H1 (cell line): Measurements from ENCODE around the gene FGD5. TPM values are rescaled to one million over a fixed set of nuclear protein-coding genes. Genes with fewer than 3 reads are reported as not detected.

Source experiments
- CTCF ChIA-PET: fragments of 300-600 bp; sonication (Branson Sonifier 250); formaldehyde crosslinking; loops from one replicate; lab custom pipeline; 2021; ENCODE audit not compliant: partially characterized antibody; lab: Charles Lee
- POLR2A ChIA-PET: fragments of 300-600 bp; sonication (Branson Sonifier 250); formaldehyde crosslinking; loops from one replicate; lab custom pipeline; 2021; ENCODE audit warnings: inconsistent platforms; ENCODE audit not compliant: partially characterized antibody; lab: Charles Lee
- DNase-seq, 2 experiments: peaks; one replicate each; pipeline versions ENCODE4 v3.0.0 to v3.0.0-alpha.2; 2010 to 2022; ENCODE audit warnings: low spot score in 2 of 2, low read depth in 1 of 2, mixed read lengths in 1 of 2
- FAIRE-seq: peaks from 2 replicates; lab custom pipeline; 2011; peaks lifted over from hg19 to GRCh38; lab: Jason Lieb, UNC
- H2AFZ ChIP-seq: 2 replicates; pipeline ENCODE4 v1.8.1; 2012; ENCODE audit warnings: low read length, inconsistent platforms
- H2AK5ac ChIP-seq: 2 replicates; pipeline ENCODE4 v1.6.1; 2013; ENCODE audit warnings: low read depth, low read length
- H2BK120ac ChIP-seq: replicated peaks from 2 replicates; pipeline ENCODE3; 2013; ENCODE audit warnings: low read depth, low read length, inconsistent platforms
- H2BK12ac ChIP-seq: 2 replicates; pipeline ENCODE4 v1.6.1; 2013; ENCODE audit warnings: low read depth, low read length
- H2BK15ac ChIP-seq: 2 replicates; pipeline ENCODE4 v1.6.1; 2013; ENCODE audit warnings: low read length
- H2BK20ac ChIP-seq: 2 replicates; pipeline ENCODE4 v1.6.1; 2013; ENCODE audit warnings: low read length
- H2BK5ac ChIP-seq: 2 replicates; pipeline ENCODE4 v1.6.1; 2013; ENCODE audit warnings: low read depth, low read length
- H3K14ac ChIP-seq: 2 replicates; pipeline ENCODE4 v1.6.1; 2013; ENCODE audit warnings: inconsistent platforms; ENCODE audit not compliant: insufficient read length
- H3K18ac ChIP-seq: 2 replicates; pipeline ENCODE4 v1.6.1; 2013; ENCODE audit warnings: low read length; ENCODE audit errors: extremely low read depth
- H3K23ac ChIP-seq: 2 replicates; pipeline ENCODE4 v1.6.1; 2013; ENCODE audit warnings: inconsistent platforms; ENCODE audit not compliant: insufficient read length
- H3K23me2 ChIP-seq: 2 replicates; pipeline ENCODE4 v1.6.1; 2013; ENCODE audit warnings: low read depth, low read length
- H3K27ac ChIP-seq: 2 replicates; pipeline ENCODE4 v1.6.1; 2011; ENCODE audit warnings: low read depth, low read length, inconsistent platforms
- H3K27me3 ChIP-seq, 4 experiments: replicated peaks in 1 of 4; 1 replicate in 1 of 4; 2 replicates in 3 of 4; pipeline versions ENCODE4 v1.6.1 to v1.8.1; 2011 to 2013; ENCODE audit warnings: low read length in 3 of 4, mild to moderate bottlenecking in 3 of 4, inconsistent platforms in 2 of 4, mixed read lengths in 2 of 4, moderate library complexity in 1 of 4; ENCODE audit not compliant: control insufficient read depth in 3 of 4, insufficient read depth in 3 of 4; ENCODE audit errors: extremely low read depth in 1 of 4
- H3K36me3 ChIP-seq, 4 experiments: 2 replicates each; pipeline versions ENCODE4 v1.6.1 to v1.8.1; 2011 to 2013; ENCODE audit warnings: mild to moderate bottlenecking in 4 of 4, low read length in 3 of 4, moderate library complexity in 2 of 4, control low read depth in 1 of 4, inconsistent platforms in 1 of 4; ENCODE audit not compliant: insufficient read depth in 4 of 4, control insufficient read depth in 2 of 4
- H3K4ac ChIP-seq: replicated peaks from 2 replicates; pipeline ENCODE3; 2013; ENCODE audit warnings: low read length, low read depth, mixed read lengths, inconsistent platforms; ENCODE audit not compliant: insufficient read length
- H3K4me1 ChIP-seq, 4 experiments: replicated peaks in 1 of 4; 1 replicate in 1 of 4; 2 replicates in 3 of 4; pipeline versions ENCODE4 v1.6.1 to v1.8.1; 2011 to 2013; ENCODE audit warnings: low read length in 3 of 4, inconsistent platforms in 2 of 4, mixed read lengths in 1 of 4; ENCODE audit not compliant: insufficient read depth in 4 of 4, control insufficient read depth in 3 of 4
- H3K4me2 ChIP-seq, 2 experiments: 2 replicates each; pipeline versions ENCODE4 v1.6.1 to v1.8.1; 2011 to 2013; ENCODE audit warnings: low read depth in 2 of 2, low read length in 2 of 2, control low read depth in 1 of 2, inconsistent platforms in 1 of 2, mild to moderate bottlenecking in 1 of 2; ENCODE audit not compliant: insufficient read depth in 1 of 2
- H3K4me3 ChIP-seq, 4 experiments: fragments of 200-600, 300-600 bp in 1 of 4; sonication (generic), shearing (Covaris generic), sonication (Bioruptor Twin) in 1 of 4; 2 replicates each; pipeline versions ENCODE4 v1.5.1 to v1.8.1; 2011 to 2016; ENCODE audit warnings: low read length in 4 of 4, low read depth in 3 of 4, control low read depth in 2 of 4, inconsistent platforms in 2 of 4, mild to moderate bottlenecking in 2 of 4, mixed read lengths in 1 of 4, moderate library complexity in 1 of 4; ENCODE audit not compliant: insufficient read depth in 2 of 4; ENCODE audit errors: extremely low read depth in 1 of 4
- H3K56ac ChIP-seq: replicated peaks from 2 replicates; pipeline ENCODE3; 2013; ENCODE audit warnings: low read depth, mild to moderate bottlenecking, mixed read lengths, low read length, inconsistent platforms; ENCODE audit not compliant: insufficient read length
- H3K79me1 ChIP-seq: 2 replicates; pipeline ENCODE4 v1.6.1; 2013; ENCODE audit warnings: low read depth, low read length, control low read depth
- H3K79me2 ChIP-seq, 2 experiments: 2 replicates each; pipeline versions ENCODE4 v1.6.1 to v1.8.1; 2012 to 2013; ENCODE audit warnings: low read length in 2 of 2, mild to moderate bottlenecking in 2 of 2, inconsistent platforms in 1 of 2; ENCODE audit not compliant: insufficient read depth in 2 of 2, control insufficient read depth in 1 of 2
- H3K9ac ChIP-seq, 4 experiments: replicated peaks in 1 of 4; 1 replicate in 1 of 4; 2 replicates in 3 of 4; pipeline versions ENCODE4 v1.6.1 to v1.8.1; 2011 to 2013; ENCODE audit warnings: low read depth in 3 of 4, low read length in 3 of 4, control low read depth in 2 of 4, mild to moderate bottlenecking in 2 of 4, moderate library complexity in 2 of 4, inconsistent platforms in 1 of 4; ENCODE audit errors: extremely low read depth in 1 of 4
- H3K9me3 ChIP-seq, 2 experiments: 2 replicates each; pipeline versions ENCODE4 v1.6.1 to v1.8.1; 2012 to 2013; ENCODE audit warnings: mild to moderate bottlenecking in 2 of 2, moderate library complexity in 2 of 2, control low read depth in 1 of 2, inconsistent platforms in 1 of 2, low read depth in 1 of 2, low read length in 1 of 2, mixed read lengths in 1 of 2; ENCODE audit not compliant: insufficient read depth in 2 of 2
- H4K20me1 ChIP-seq, 2 experiments: replicated peaks in 1 of 2; 2 replicates each; pipeline versions ENCODE3 to v1.8.1; 2011 to 2013; ENCODE audit warnings: inconsistent platforms in 2 of 2, low read length in 2 of 2, mild to moderate bottlenecking in 1 of 2; ENCODE audit not compliant: insufficient read depth in 2 of 2, control insufficient read depth in 1 of 2
- H4K5ac ChIP-seq: 2 replicates; pipeline ENCODE4 v1.6.1; 2013; ENCODE audit warnings: low read length, low read depth, mixed read lengths, inconsistent platforms; ENCODE audit not compliant: insufficient read length
- H4K8ac ChIP-seq: 2 replicates; pipeline ENCODE4 v1.8.0; 2013; ENCODE audit warnings: mild to moderate bottlenecking, moderate library complexity, low read length, inconsistent platforms; ENCODE audit not compliant: insufficient read depth; ENCODE audit errors: extremely low read depth
- H4K91ac ChIP-seq: replicated peaks from 2 replicates; pipeline ENCODE3; 2013; ENCODE audit warnings: low read length, mixed read lengths, inconsistent platforms; ENCODE audit not compliant: insufficient read length
- ASH2L ChIP-seq: fragments of 200-600, 300-600 bp; sonication (generic); IDR thresholded peaks from one replicate; pipeline ENCODE4 v1.7.1; 2017; ENCODE audit warnings: low read length
- BRCA1 ChIP-seq: IDR thresholded peaks from 2 replicates; pipeline ENCODE4 v1.6.1; 2012; ENCODE audit warnings: low read depth, low read length, improper control_type of control experiment
- CEBPB ChIP-seq: IDR thresholded peaks from 2 replicates; pipeline ENCODE4 v1.6.1; 2012; ENCODE audit warnings: low read depth, low read length
- CREB1 ChIP-seq: IDR thresholded peaks from 2 replicates; pipeline ENCODE4 v1.6.1; 2012; ENCODE audit warnings: inconsistent platforms
- E2F6 ChIP-seq: IDR thresholded peaks from 2 replicates; pipeline ENCODE4 v1.6.1; 2012; ENCODE audit warnings: inconsistent platforms
- EZH2 ChIP-seq: fragments of 200-600 bp; sonication (generic); IDR thresholded peaks from 2 replicates; pipeline ENCODE4 v1.7.1; 2012; ENCODE audit warnings: low read depth, mild to moderate bottlenecking, moderate library complexity, low read length, inconsistent platforms; ENCODE audit not compliant: severe bottlenecking
- POLR2AphosphoS5 ChIP-seq: IDR thresholded peaks from 2 replicates; pipeline ENCODE4 v1.6.1; 2011; ENCODE audit warnings: low read depth, low read length
- RBBP5 ChIP-seq: IDR thresholded peaks from 2 replicates; pipeline ENCODE4 v1.7.1; 2012; ENCODE audit warnings: low read depth, mild to moderate bottlenecking, inconsistent platforms, low read length, moderate library complexity, borderline replicate concordance
- SIN3A ChIP-seq, 2 experiments: IDR thresholded peaks in 1 of 2; conservative IDR thresholded peaks in 1 of 2; 2 replicates each; pipeline ENCODE4 v1.6.1; 2011 to 2012; ENCODE audit warnings: low read length in 2 of 2, improper control_type of control experiment in 1 of 2, low read depth in 1 of 2, mild to moderate bottlenecking in 1 of 2
- TBP ChIP-seq: IDR thresholded peaks from 2 replicates; pipeline ENCODE4 v1.6.1; 2011; ENCODE audit warnings: low read depth, low read length, improper control_type of control experiment
- TEAD4 ChIP-seq: IDR thresholded peaks from 2 replicates; pipeline ENCODE4 v1.6.1; 2012; ENCODE audit warnings: low read depth, low read length, inconsistent platforms, mixed read lengths
- WGBS, 2 experiments: shearing (Covaris generic) in 1 of 2; methylation state at CpG; one replicate each; pipeline versions ENCODE4 v1.1.6 to v1.1.7; 2013 to 2015; ENCODE audit warnings: low lambda C conversion rate in 2 of 2, mixed read lengths in 2 of 2, inconsistent platforms in 1 of 2, low coverage in 1 of 2, missing lambda C conversion rate in 1 of 2; ENCODE audit not compliant: insufficient replicate concordance in 2 of 2, insufficient coverage in 1 of 2, insufficient read length in 1 of 2; ENCODE audit errors: extremely low coverage in 1 of 2, missing lambda C conversion rate in 1 of 2; 5-methylcytosine and 5-hydroxymethylcytosine counted together
- polyA plus RNA-seq, 7 experiments: library from polyadenylated mRNA; depleted of rRNA in 3 of 7; stranded (reverse) in 5 of 7; unstranded in 2 of 7; fragments of >200 nt in 5 of 7; fragments of 200-250 nt in 2 of 7; gene quantifications; 1 replicate in 5 of 7; 2 replicates in 1 of 7; 4 replicates in 1 of 7; pipeline versions ENCODE4 v1.2.1 to v1.2.3, GENCODE V29; 2011 to 2013; ENCODE audit warnings: missing spikeins in 2 of 7, mixed read lengths in 2 of 7
- total RNA-seq: library from RNA; stranded (reverse); fragmentation: NEBNext Ultra II Directional; extraction: Animal tissue kit (Norgen Biotek cat#: 25700); gene quantifications from 2 replicates; pipeline ENCODE4 v1.2.1, GENCODE V29; 2021

FGD5 gene
- total and polyA plus RNA-seq, 2 of the 8 experiments (the other 6 are each of a cell fraction or from before 2014, with no cell fraction given), result 4.7 to 14.3 TPM

- Histone ChIP-seq H3K27ac (no peak overlapping the region), H2BK5ac (no peak overlapping the region), H2BK120ac (no peak overlapping the region), H3K4ac (no peak overlapping the region), H3K18ac (no peak overlapping the region), H4K5ac (no peak overlapping the region), H3K9ac (no peak overlapping the region), H4K91ac (no peak overlapping the region), H3K14ac (no peak overlapping the region), H3K4me3 (no peak overlapping the region), H3K9me3 (no peaks in the 10 kb centered on the region; a peak in 1 of 4 replicates), H3K56ac (no peak overlapping the region), H3K79me2 (no peaks in the 10 kb centered on the region), H3K36me3 (no peaks in the 10 kb centered on the region), H2BK12ac (0 out of 2 replicates have a peak overlapping the region, but pooled peaks have one; percentile 21), H2AK5ac (no peak overlapping the region), H3K23me2 (no peaks in the 10 kb centered on the region; the same call in 1 of the 2 replicates), H3K4me1 (peaks cover 14 to 22% (median 20%) of the 10 kb centered on the region in 4 experiments), H3K4me2 (no peak overlapping the region), H4K20me1 (no peaks in the 10 kb centered on the region), H3K79me1 (no peaks in the 10 kb centered on the region), H2BK20ac (no peak overlapping the region), H3K23ac (no peak overlapping the region), H2BK15ac (no peak overlapping the region), H4K8ac (no peak overlapping the region), H2AFZ (no peak overlapping the region), H3K27me3 (no peaks in the 10 kb centered on the region)
- POLR2A ChIA-PET, result no interaction called here
- WGBS, 2 experiments, result 89% methylated on average over 8 of the region's 8 CpGs; no CpG with 5 or more reads in 1 of the 2 experiments
- FAIRE-seq, result no peak
- TF ChIP-seq EZH2 (no peak), TEAD4 (no peak), RBBP5 (no peak), CREB1 (no peak), BRCA1 (no peak), CEBPB (no peak), E2F6 (no peak), POLR2AphosphoS5 (no peak), ASH2L (no peak), TBP (no peak), SIN3A (conservative IDR thresholded peaks at IDR 0.05 in 1 of 2, IDR thresholded peaks at IDR 0.05 in 1 of 2; ENCODE audit: low read depth in 1 of 2, low read length in 2 of 2) (no peak)
- no peak for DNase-seq
- CTCF ChIA-PET, result interaction anchor here (1.2 to 10.3 kb wide), 4 partner anchors 9 to 62 kb away, joined by 3 to 109 read pairs (median 8); no protein-coding TSS in a partner anchor
Observed at GRCh38 chr3:14843321-14843720, 24.6 kb downstream of the FGD5 start.
